ENCODE measurements around the gene COG3.
"Not testable (repeated sequence)": the region's sequence is repeated elsewhere in the genome, so short reads cannot be mapped to it uniquely, and the experiment has no call there.

Gene COG3

GRCh38 chr13:45422731-45423292 lies 41.9 kb upstream of the COG3 start:
- TF ChIP-seq CTCF (IDR thresholded peaks at IDR 0.05; ENCODE audit: extremely low read depth, insufficient read depth, missing control alignments): no peak
- DNase-seq (ENCODE audit: low spot score): no peak
- in situ Hi-C loops (cut with MboI; ENCODE audit: low pct_unique_long_range_greater_than_20kb, low sequenced_read_pairs, unreplicated experiment): no loop called here

DNA sequence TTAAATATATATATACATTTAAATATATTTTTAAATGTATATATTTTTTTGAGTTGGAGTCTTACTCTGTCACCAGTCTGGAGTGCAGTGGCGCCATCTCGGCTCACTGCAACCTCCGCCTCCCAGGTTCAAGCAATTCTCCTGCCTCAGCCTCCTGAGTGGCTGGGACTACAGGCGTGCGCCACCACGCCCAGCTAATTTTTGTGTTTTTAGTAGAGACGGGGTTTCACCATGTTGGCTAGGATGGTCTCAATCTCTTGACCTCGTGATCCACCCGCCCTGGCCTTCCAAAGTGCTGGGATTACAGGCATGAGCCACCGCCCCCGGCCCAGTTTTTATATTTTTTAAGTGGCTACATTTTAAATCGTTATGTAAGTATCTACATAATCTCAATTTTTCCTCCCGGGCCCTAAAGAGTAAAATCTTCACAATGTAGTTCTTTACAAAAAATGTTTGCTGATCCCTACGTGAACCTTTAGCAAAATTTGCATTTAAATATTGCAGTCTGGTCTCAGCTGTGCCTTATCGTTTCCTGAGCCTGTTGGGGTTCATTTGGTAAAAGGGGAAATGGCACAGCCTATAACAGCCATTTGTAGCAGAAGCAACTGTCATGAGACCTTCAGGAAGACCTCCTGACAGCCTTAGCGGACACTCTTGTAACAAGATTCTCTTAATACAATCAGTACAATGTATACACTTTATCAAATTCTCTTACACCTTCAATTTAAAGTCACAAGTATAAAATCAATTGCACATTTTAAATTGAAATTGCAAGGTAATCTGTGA lies 38.5 kb upstream of the COG3 start:
- DNase-seq (ENCODE audit: low spot score); in situ Hi-C loops (cut with MboI; ENCODE audit: low pct_unique_long_range_greater_than_20kb, low sequenced_read_pairs, unreplicated experiment): not testable (repeated sequence)

GRCh38 chr13:45432737-45433380 lies 31.9 kb upstream of the COG3 start:
- in situ Hi-C loops (cut with MboI; ENCODE audit: low pct_unique_long_range_greater_than_20kb, low sequenced_read_pairs, unreplicated experiment): no loop called here
- no peak for TF ChIP-seq CTCF (IDR thresholded peaks at IDR 0.05; ENCODE audit: extremely low read depth, insufficient read depth, missing control alignments)
- DNase-seq (ENCODE audit: low spot score): no peak

DNA sequence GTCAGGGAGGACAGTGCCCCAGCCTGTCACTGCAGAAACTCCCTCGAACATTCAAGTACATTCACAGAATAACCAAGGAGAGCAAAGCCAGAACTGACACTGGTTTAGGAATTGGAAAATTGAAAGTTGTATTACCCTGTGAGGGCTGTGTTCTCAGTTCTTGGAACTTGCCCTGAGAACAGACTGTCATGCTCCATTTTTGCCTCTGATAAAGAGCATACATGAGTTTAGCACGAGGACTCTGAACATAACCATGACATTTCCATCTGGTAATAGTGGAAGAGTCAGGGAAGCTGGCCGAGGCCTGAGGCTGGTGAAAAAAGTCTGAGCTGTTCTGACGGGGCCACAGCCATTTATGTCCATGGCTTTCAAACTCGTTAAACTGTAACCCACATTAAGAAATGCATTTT lies 31.4 kb upstream of the COG3 start:
- in situ Hi-C loops (cut with MboI; ENCODE audit: low pct_unique_long_range_greater_than_20kb, low sequenced_read_pairs, unreplicated experiment): no loop called here
- TF ChIP-seq CTCF (IDR thresholded peaks at IDR 0.05; ENCODE audit: extremely low read depth, insufficient read depth, missing control alignments): no peak
- no peak for DNase-seq (ENCODE audit: low spot score)

- no peak for DNase-seq (ENCODE audit: low spot score)
- TF ChIP-seq CTCF (IDR thresholded peaks at IDR 0.05; ENCODE audit: extremely low read depth, insufficient read depth, missing control alignments): no peak
- in situ Hi-C loops (cut with MboI; ENCODE audit: low pct_unique_long_range_greater_than_20kb, low sequenced_read_pairs, unreplicated experiment): no loop called here
Measured at GRCh38 chr13:45434556-45435371, 30.0 kb upstream of the COG3 start.

GRCh38 chr13:45436332-45436731 lies 28.4 kb upstream of the COG3 start:
- in situ Hi-C loops (cut with MboI; ENCODE audit: low pct_unique_long_range_greater_than_20kb, low sequenced_read_pairs, unreplicated experiment): no loop called here

More at GRCh38 chr13:45436332-45436731, 28.4 kb upstream of the COG3 start:
- TF ChIP-seq CTCF (IDR thresholded peaks at IDR 0.05; ENCODE audit: extremely low read depth, insufficient read depth, missing control alignments): no peak
- DNase-seq (ENCODE audit: low spot score): no peak

Measured in GM13977 (cell line).